Panc1 (cell line): ENCODE results near the gene SETD1A. TPM values are rescaled to one million over a fixed set of nuclear protein-coding genes. Genes with fewer than 3 reads are reported as not detected.

ENCODE experiments used
- ATAC-seq: fragments of 200-7000 bp; cut with Tn5 transposase; 2 replicates; pipeline ENCODE4 v1.9.1; 2020; ENCODE audit warnings: mild to moderate bottlenecking, moderate library complexity
- BruUV-seq: library from RNA; stranded (reverse); fragments of 400-500 nt; replicated peaks from 2 replicates; lab custom pipeline; 2021; lab: Mats Ljungman, UMichigan
- CTCF ChIA-PET: fragments of 300-600 bp; sonication (Branson Sonifier 250); formaldehyde crosslinking; loops from one replicate; lab custom pipeline; 2022; ENCODE audit warnings: antibody characterized with exemption; lab: Charles Lee
- POLR2A ChIA-PET: fragments of 300-600 bp; sonication (Branson Sonifier 250); formaldehyde crosslinking; loops from one replicate; lab custom pipeline; 2022; ENCODE audit warnings: antibody characterized with exemption; lab: Charles Lee
- DNase-seq: peaks from one replicate; pipeline ENCODE4 v3.0.0-alpha.2; 2010; ENCODE audit warnings: low read depth, low spot score
- H3K27ac ChIP-seq: 2 replicates; pipeline ENCODE4 v1.5.1; 2011; ENCODE audit warnings: mild to moderate bottlenecking, low read length, inconsistent platforms
- H3K27me3 ChIP-seq: fragments of 200-500 bp; sonication (Bioruptor generic); 2 replicates; pipeline ENCODE4 v1.6.0; 2014; ENCODE audit warnings: low read length, inconsistent platforms; ENCODE audit not compliant: control insufficient read depth, insufficient read depth
- H3K36me3 ChIP-seq: fragments of 200-500 bp; sonication (Bioruptor generic); 2 replicates; pipeline ENCODE4 v1.5.1; 2014; ENCODE audit warnings: inconsistent platforms, mild to moderate bottlenecking, low read length, moderate library complexity; ENCODE audit not compliant: control insufficient read depth, insufficient read depth
- H3K4me1 ChIP-seq: 2 replicates; pipeline ENCODE4 v1.5.1; 2011; ENCODE audit warnings: inconsistent platforms, mild to moderate bottlenecking, low read length, moderate library complexity; ENCODE audit not compliant: control insufficient read depth, insufficient read depth
- H3K4me3 ChIP-seq, 2 experiments: 2 replicates each; pipeline ENCODE4 v1.5.1; 2011 to 2012; ENCODE audit warnings: low read depth in 2 of 2, low read length in 2 of 2, mild to moderate bottlenecking in 2 of 2, inconsistent platforms in 1 of 2, moderate library complexity in 1 of 2
- H3K9me3 ChIP-seq: fragments of 200-500 bp; sonication (Bioruptor generic); 2 replicates; pipeline ENCODE4 v1.5.1; 2014; ENCODE audit warnings: low read depth, mild to moderate bottlenecking, inconsistent platforms, low read length, moderate library complexity; ENCODE audit not compliant: control insufficient read depth, insufficient read depth
- POLR2AphosphoS5 ChIP-seq: IDR thresholded peaks from 2 replicates; pipeline ENCODE4 v1.6.1; 2012; ENCODE audit warnings: mild to moderate bottlenecking, low read depth, low read length, moderate library complexity
- SIN3A ChIP-seq: IDR thresholded peaks from 2 replicates; pipeline ENCODE4 v1.6.1; 2012; ENCODE audit warnings: low read depth, mild to moderate bottlenecking, low read length, moderate library complexity, borderline replicate concordance; ENCODE audit not compliant: insufficient read depth
- TCF7L2 ChIP-seq: IDR thresholded peaks from 2 replicates; pipeline ENCODE4 v1.6.1; 2011; ENCODE audit warnings: mild to moderate bottlenecking, low read depth, low read length, inconsistent platforms
- in situ Hi-C: cut with HindIII; loops from 2 replicates; pipeline ENCODE4 v1.10.0; 2016; ENCODE audit warnings: low sequenced_read_pairs, low pct_unique_long_range_greater_than_20kb
- intact Hi-C: fragments of 100-400 bp; cut with micrococcal nuclease; formaldehyde crosslinking; loops from one replicate; pipeline ENCODE4 v1.10.0; 2022; ENCODE audit not compliant: unreplicated experiment
- total RNA-seq: library from RNA; stranded (reverse); gene quantifications from one replicate; pipeline ENCODE4 v1.2.1, GENCODE V29; 2021; ENCODE audit not compliant: unreplicated experiment
- TF ChIP-seq, protein P1 (sequence below), 2 experiments: IDR thresholded peaks; 2 replicates each; pipeline ENCODE4 v1.6.1; 2011 to 2012; ENCODE audit warnings: low read depth in 2 of 2, control low read depth in 1 of 2, low read length in 1 of 2, mild to moderate bottlenecking in 1 of 2, moderate library complexity in 1 of 2; ENCODE audit not compliant: insufficient read depth in 1 of 2
- TF ChIP-seq, protein P2 (sequence below): fragments of 450-650 bp; IDR thresholded peaks from 2 replicates; pipeline ENCODE4 v1.5.1; 2017; ENCODE audit warnings: mild to moderate bottlenecking

Gene SETD1A
- total RNA-seq, 1 experiment from 2014 or later = 38.7 TPM

GRCh38 chr16:31004658-31005057 is 47.1 kb downstream of the SETD1A start:
- no peak for ATAC-seq
- peaks cover 6% of the 10 kb centered on the region; the same call in 1 of the 2 replicates for H3K4me1 ChIP-seq
- no peak for DNase-seq
- CTCF ChIA-PET = interaction anchor here (0.6 kb wide), 1 partner anchor 11 kb away, joined by 6 read pairs; no protein-coding TSS in a partner anchor
- POLR2A ChIA-PET = no interaction called here
- TF ChIP-seq, protein P1, sequence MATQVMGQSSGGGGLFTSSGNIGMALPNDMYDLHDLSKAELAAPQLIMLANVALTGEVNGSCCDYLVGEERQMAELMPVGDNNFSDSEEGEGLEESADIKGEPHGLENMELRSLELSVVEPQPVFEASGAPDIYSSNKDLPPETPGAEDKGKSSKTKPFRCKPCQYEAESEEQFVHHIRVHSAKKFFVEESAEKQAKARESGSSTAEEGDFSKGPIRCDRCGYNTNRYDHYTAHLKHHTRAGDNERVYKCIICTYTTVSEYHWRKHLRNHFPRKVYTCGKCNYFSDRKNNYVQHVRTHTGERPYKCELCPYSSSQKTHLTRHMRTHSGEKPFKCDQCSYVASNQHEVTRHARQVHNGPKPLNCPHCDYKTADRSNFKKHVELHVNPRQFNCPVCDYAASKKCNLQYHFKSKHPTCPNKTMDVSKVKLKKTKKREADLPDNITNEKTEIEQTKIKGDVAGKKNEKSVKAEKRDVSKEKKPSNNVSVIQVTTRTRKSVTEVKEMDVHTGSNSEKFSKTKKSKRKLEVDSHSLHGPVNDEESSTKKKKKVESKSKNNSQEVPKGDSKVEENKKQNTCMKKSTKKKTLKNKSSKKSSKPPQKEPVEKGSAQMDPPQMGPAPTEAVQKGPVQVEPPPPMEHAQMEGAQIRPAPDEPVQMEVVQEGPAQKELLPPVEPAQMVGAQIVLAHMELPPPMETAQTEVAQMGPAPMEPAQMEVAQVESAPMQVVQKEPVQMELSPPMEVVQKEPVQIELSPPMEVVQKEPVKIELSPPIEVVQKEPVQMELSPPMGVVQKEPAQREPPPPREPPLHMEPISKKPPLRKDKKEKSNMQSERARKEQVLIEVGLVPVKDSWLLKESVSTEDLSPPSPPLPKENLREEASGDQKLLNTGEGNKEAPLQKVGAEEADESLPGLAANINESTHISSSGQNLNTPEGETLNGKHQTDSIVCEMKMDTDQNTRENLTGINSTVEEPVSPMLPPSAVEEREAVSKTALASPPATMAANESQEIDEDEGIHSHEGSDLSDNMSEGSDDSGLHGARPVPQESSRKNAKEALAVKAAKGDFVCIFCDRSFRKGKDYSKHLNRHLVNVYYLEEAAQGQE (IDR thresholded peaks at IDR 0.05; ENCODE audit: insufficient read depth in 1 of 2, low read depth in 2 of 2, low read length in 1 of 2) = no peak
- TF ChIP-seq TCF7L2 = no peak
- no peak for TF ChIP-seq POLR2AphosphoS5
- TF ChIP-seq, protein P2, sequence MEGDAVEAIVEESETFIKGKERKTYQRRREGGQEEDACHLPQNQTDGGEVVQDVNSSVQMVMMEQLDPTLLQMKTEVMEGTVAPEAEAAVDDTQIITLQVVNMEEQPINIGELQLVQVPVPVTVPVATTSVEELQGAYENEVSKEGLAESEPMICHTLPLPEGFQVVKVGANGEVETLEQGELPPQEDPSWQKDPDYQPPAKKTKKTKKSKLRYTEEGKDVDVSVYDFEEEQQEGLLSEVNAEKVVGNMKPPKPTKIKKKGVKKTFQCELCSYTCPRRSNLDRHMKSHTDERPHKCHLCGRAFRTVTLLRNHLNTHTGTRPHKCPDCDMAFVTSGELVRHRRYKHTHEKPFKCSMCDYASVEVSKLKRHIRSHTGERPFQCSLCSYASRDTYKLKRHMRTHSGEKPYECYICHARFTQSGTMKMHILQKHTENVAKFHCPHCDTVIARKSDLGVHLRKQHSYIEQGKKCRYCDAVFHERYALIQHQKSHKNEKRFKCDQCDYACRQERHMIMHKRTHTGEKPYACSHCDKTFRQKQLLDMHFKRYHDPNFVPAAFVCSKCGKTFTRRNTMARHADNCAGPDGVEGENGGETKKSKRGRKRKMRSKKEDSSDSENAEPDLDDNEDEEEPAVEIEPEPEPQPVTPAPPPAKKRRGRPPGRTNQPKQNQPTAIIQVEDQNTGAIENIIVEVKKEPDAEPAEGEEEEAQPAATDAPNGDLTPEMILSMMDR = no peak
- TF ChIP-seq SIN3A = no peak
- in situ Hi-C loops = no loop called here
- no peak overlapping the region for H3K27ac ChIP-seq
- no peaks in the 10 kb centered on the region for H3K9me3 ChIP-seq
- H3K4me3 ChIP-seq = no peak overlapping the region
- intact Hi-C loops = no loop called here
- no peaks in the 10 kb centered on the region for H3K36me3 ChIP-seq
- no peaks in the 10 kb centered on the region for H3K27me3 ChIP-seq
- BruUV-seq = no TSS peak

DNA sequence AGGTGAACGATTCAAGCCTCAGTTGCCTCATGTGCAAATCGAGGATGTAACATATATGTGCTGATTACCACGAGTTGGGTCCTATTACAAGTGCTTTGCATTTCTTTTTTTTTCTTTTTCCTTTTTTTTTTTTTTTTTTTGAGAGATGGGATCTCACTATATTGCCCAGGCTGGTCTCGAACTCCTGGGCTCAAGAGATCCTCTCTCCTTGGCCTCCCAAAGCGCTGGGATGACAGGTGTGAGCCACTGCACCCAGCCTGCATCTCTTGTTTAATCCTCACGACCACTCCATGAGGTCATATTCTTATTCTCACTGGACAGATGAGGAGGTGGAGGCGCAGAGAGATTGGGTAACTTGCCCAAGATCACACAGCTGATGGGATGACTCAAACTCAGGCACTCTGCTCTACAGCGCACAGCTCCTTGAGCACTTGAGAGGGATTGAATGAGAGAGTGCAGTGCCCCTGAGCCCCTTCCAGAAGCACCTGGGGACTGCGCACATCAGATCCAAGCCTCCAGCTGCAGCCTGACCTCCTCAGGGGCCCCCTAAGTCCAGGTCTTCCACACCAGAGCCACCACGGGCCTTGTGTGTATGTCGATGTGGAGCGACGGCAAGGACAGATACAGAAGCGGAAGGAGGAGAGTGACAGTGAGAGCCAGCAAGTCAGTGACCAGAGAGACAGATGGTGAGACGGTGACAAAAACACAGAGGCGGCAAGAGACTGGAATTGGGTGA is 48.0 kb downstream of the SETD1A start:
- ATAC-seq = 0 out of 2 replicates have a peak, but pooled peaks have one; percentile 2
- ChIA-PET CTCF (no interaction called here), POLR2A (no interaction called here)
- Histone ChIP-seq H3K27ac (no peak overlapping the region), H3K4me1 (peaks cover 6% of the 10 kb centered on the region; the same call in 1 of the 2 replicates), H3K36me3 (no peaks in the 10 kb centered on the region), H3K9me3 (no peaks in the 10 kb centered on the region), H3K4me3 (no peak overlapping the region), H3K27me3 (no peaks in the 10 kb centered on the region)
- TF ChIP-seq SIN3A = no peak
- no TSS peak for BruUV-seq
- intact Hi-C loops (no loop called here), in situ Hi-C loops (no loop called here)
- no peak for DNase-seq

- DNase-seq (no peak), ATAC-seq (peak; percentile 18; the same call in 1 of the 2 replicates)
- intact Hi-C loops (no loop called here), in situ Hi-C loops (no loop called here)
- Histone ChIP-seq H3K27ac (no peak overlapping the region), H3K36me3 (no peaks in the 10 kb centered on the region), H3K9me3 (no peaks in the 10 kb centered on the region), H3K27me3 (no peaks in the 10 kb centered on the region), H3K4me3 (no peak overlapping the region), H3K4me1 (peaks cover 6% of the 10 kb centered on the region; the same call in 1 of the 2 replicates)
- CTCF ChIA-PET = interaction anchor here (0.7 kb wide), 1 partner anchor 142 kb away, joined by 5 read pairs; no protein-coding TSS in a partner anchor
- TF ChIP-seq, protein P2 = no peak
- TF ChIP-seq SIN3A = no peak
- POLR2A ChIA-PET = no interaction called here
- no TSS peak for BruUV-seq
These were observed 48.5 kb downstream of the SETD1A start for GRCh38 chr16:31006086-31006385.
